Pancreas (tissue), 10 donors: ENCODE measurements around the gene MID1IP1. TPM values are rescaled to one million over a fixed set of nuclear protein-coding genes. Genes with fewer than 3 reads are reported as not detected.

Source experiments
- ATAC-seq, 4 donors: fragments of 200-7000 bp; cut with Tn5 transposase; one replicate each; pipeline versions ENCODE4 v1.8.0 to v1.9.1; 2020; ENCODE audit warnings: mild to moderate bottlenecking in 4 of 4, moderate library complexity in 4 of 4
- DNase-seq, 6 donors: peaks; one replicate each; pipeline ENCODE4 v3.0.0-alpha.2; 2020
- FAIRE-seq: peaks from 2 replicates; lab custom pipeline; 2012; peaks lifted over from hg19 to GRCh38; lab: Jason Lieb, UNC
- H3K27ac ChIP-seq, 4 donors: fragments of 200-600 bp; sonication (generic); 1 replicate in 3 of 4; 2 replicates in 1 of 4; pipeline versions ENCODE4 v1.5.0 to v1.8.0; 2020
- H3K27me3 ChIP-seq, 4 donors: fragments of 200-600 bp; one replicate each; pipeline ENCODE4 v1.8.0; 2021
- H3K36me3 ChIP-seq, 3 donors: fragments of 200-600 bp; sonication (generic) in 1 of 3; one replicate each; pipeline versions ENCODE4 v1.5.0 to v1.8.0; 2020 to 2021
- H3K4me1 ChIP-seq, 3 donors: fragments of 200-600 bp; one replicate each; pipeline ENCODE4 v1.8.0; 2021
- H3K4me3 ChIP-seq, 4 donors: fragments of 200-600 bp; sonication (generic) in 2 of 4; one replicate each; pipeline versions ENCODE4 v1.5.0 to v1.8.0; 2020 to 2021
- H3K9me3 ChIP-seq, 4 donors: fragments of 200-600 bp; one replicate each; pipeline ENCODE4 v1.8.0; 2021
- CTCF ChIP-seq, 4 donors: fragments of 200-600 bp; sonication (generic) in 3 of 4; IDR thresholded peaks; one replicate each; pipeline versions ENCODE4 v1.5.0 to v1.8.0; 2021; ENCODE audit warnings: antibody characterized with exemption in 4 of 4
- WGBS, 2 donors: extraction: QIAGEN DNeasy Blood & Tissue Kit; methylation state at CpG; one replicate each; pipeline ENCODE4 v1.1.7; 2013; 5-methylcytosine and 5-hydroxymethylcytosine counted together
- intact Hi-C, 3 donors: fragments of 100-400 bp; cut with DNase I; formaldehyde crosslinking; loops; one replicate each; pipeline versions ENCODE4 v1.11.1 to v1.14.2; 2022
- polyA plus RNA-seq, 2 donors: library from polyadenylated mRNA; stranded (reverse); fragments of 200-250 nt; gene quantifications; one replicate each; pipeline ENCODE4 v1.2.3, GENCODE V29; 2013
- total RNA-seq, 6 donors: library from RNA; stranded (reverse); fragmentation: NEBNext Ultra II Directional in 4 of 6; extraction: Animal tissue kit (Norgen Biotek cat#: 25700) in 4 of 6; gene quantifications; one replicate each; pipeline versions ENCODE4 v1.2.1 to v1.2.4, GENCODE V29; 2021 to 2023
- donor health status: healthy with polysubstance abuse.
- donor health status: DM: no; HTN: no; CAD: no; lungs with moderate emphysema.
- donor health status: DM: no; HTN: no; CAD: no.
- donor health status: control.
- donor health status: control.
- donor health status: Bipolar disorder and iron deficiency.
- donor health status: DM: yes; HTN: yes; CAD: no.
- donor health status: DM: no; HTN: no; CAD: no.
- donor health status: DM: no; HTN: no; CAD: no.
- donor health status: DM: yes; HTN: yes; CAD: no.

Gene MID1IP1
- total and polyA plus RNA-seq, 8 donors, result 28.4 to 123 (median 38.9) TPM

- 28 to 39% methylated on average over 3 of the region's 3 CpGs for WGBS, 2 donors
- FAIRE-seq (peak; percentile 80), DNase-seq (no peak), ATAC-seq (peak; percentile 39 to 59 (median 42))
- intact Hi-C loops, result no loop called here
- no peak for TF ChIP-seq CTCF (IDR thresholded peaks at IDR 0.05)
- no peak overlapping the region for H3K4me3 ChIP-seq
- no peaks in the 10 kb centered on the region for H3K9me3 ChIP-seq
- H3K27me3 ChIP-seq, result no peaks in the 10 kb centered on the region
- H3K27ac ChIP-seq, result peak overlapping the region in 3 of 4 donors; percentile 1 to 15 (median 9)
- H3K4me1 ChIP-seq, result peaks cover 0 to 10% (median 0%) of the 10 kb centered on the region in 3 donors
- no peaks in the 10 kb centered on the region for H3K36me3 ChIP-seq
Observed at GRCh38 chrX:38811515-38812243, 10.4 kb downstream of the MID1IP1 start.

- no peak for FAIRE-seq
Observed at GRCh38 chrX:38816155-38816554, 14.9 kb downstream of the MID1IP1 start.

GRCh38 chrX:38817004-38817703, 15.9 kb downstream of the MID1IP1 start:
- peaks cover 0 to 18% (median 0%) of the 10 kb centered on the region in 3 donors for H3K4me1 ChIP-seq
- intact Hi-C loops, result no loop called here
- no peak overlapping the region for H3K4me3 ChIP-seq
- TF ChIP-seq CTCF (IDR thresholded peaks at IDR 0.05), result no peak
- 7 to 27% methylated on average over 2 of the region's 2 CpGs for WGBS, 2 donors
- peak; percentile 47 to 82 (median 82) for ATAC-seq
- no peaks in the 10 kb centered on the region for H3K9me3 ChIP-seq
- peak overlapping the region in 2 of 4 donors; percentile 30 to 46 for H3K27ac ChIP-seq
- no peaks in the 10 kb centered on the region for H3K27me3 ChIP-seq
- no peaks in the 10 kb centered on the region for H3K36me3 ChIP-seq
- DNase-seq, result peak in 4 of 6 donors; percentile 20 to 50 (median 27)
- no peak for FAIRE-seq

More at GRCh38 chrX:38816155-38816554, 14.9 kb downstream of the MID1IP1 start:
- DNase-seq (peak in 2 of 6 donors; percentile 34 to 41), ATAC-seq (peak; percentile 33 to 55 (median 40))
- Histone ChIP-seq H3K27ac (peak overlapping the region in 1 of 4 donors; percentile 46), H3K9me3 (no peaks in the 10 kb centered on the region), H3K4me1 (peaks cover 0 to 24% (median 0%) of the 10 kb centered on the region in 3 donors), H3K4me3 (no peak overlapping the region), H3K27me3 (no peaks in the 10 kb centered on the region), H3K36me3 (no peaks in the 10 kb centered on the region)
- intact Hi-C loops, result no loop called here
- WGBS, 2 donors, result 55 to 65% methylated on average over 3 of the region's 3 CpGs
- no peak for TF ChIP-seq CTCF (IDR thresholded peaks at IDR 0.05)

- 79 to 83% methylated on average over 1 of the region's 1 CpG for WGBS, 2 donors
Observed at GRCh38 chrX:38819163-38819562, 17.9 kb downstream of the MID1IP1 start.

More at GRCh38 chrX:38819163-38819562, 17.9 kb downstream of the MID1IP1 start:
- H3K36me3 ChIP-seq, result no peaks in the 10 kb centered on the region
- FAIRE-seq (no peak), DNase-seq (no peak), ATAC-seq (no peak)
- peak overlapping the region in 2 of 4 donors; percentile 1 to 35 for H3K27ac ChIP-seq
- H3K27me3 ChIP-seq, result no peaks in the 10 kb centered on the region
- no peak for TF ChIP-seq CTCF (IDR thresholded peaks at IDR 0.05)
- H3K4me1 ChIP-seq, result peaks cover 0 to 18% (median 0%) of the 10 kb centered on the region in 3 donors
- intact Hi-C loops, result no loop called here
- H3K4me3 ChIP-seq, result no peak overlapping the region
- H3K9me3 ChIP-seq, result no peaks in the 10 kb centered on the region
